SW480 (cell line): ENCODE data around the gene CTH.
"Not testable (repeated sequence)": the region's sequence is repeated elsewhere in the genome, so short reads cannot be mapped to it uniquely, and the experiment has no call there.

Source experiments
- DNase-seq: peaks from one replicate; pipeline ENCODE4 v3.0.0-alpha.2; 2016; ENCODE audit warnings: low spot score

The CTH gene

GRCh38 chr1:70410604-70411359, at the start of gene CTH:
TSS of gene CTH (plus strand) at chr1:70411268. CDS start at chr1:70411416, 148 bp downstream.
- peak; percentile 95 for DNase-seq

GRCh38 chr1:70361727-70362398, 49.2 kb upstream of the CTH start:
- DNase-seq: no peak

- DNase-seq: no peak
Measured at GRCh38 chr1:70364439-70364838, 46.6 kb upstream of the CTH start.

- DNase-seq: not testable (repeated sequence)
Measured at GRCh38 chr1:70366425-70366952, 44.6 kb upstream of the CTH start.

GRCh38 chr1:70366997-70367396, 44.1 kb upstream of the CTH start:
- peak; percentile 52 for DNase-seq

GRCh38 chr1:70367397-70367796, 43.7 kb upstream of the CTH start:
- not testable (repeated sequence) for DNase-seq

- not testable (repeated sequence) for DNase-seq
Measured at GRCh38 chr1:70371586-70371985, 39.5 kb upstream of the CTH start.

GRCh38 chr1:70372426-70372825, 38.6 kb upstream of the CTH start:
- DNase-seq: no peak

- not testable (repeated sequence) for DNase-seq
Measured at GRCh38 chr1:70373580-70373979, 37.5 kb upstream of the CTH start.

- no peak for DNase-seq
Measured at GRCh38 chr1:70376196-70376595, 34.9 kb upstream of the CTH start.

GRCh38 chr1:70382682-70383081, 28.4 kb upstream of the CTH start:
- DNase-seq: no peak

GRCh38 chr1:70383483-70383882, 27.6 kb upstream of the CTH start:
- DNase-seq: no peak

GRCh38 chr1:70384542-70384941, 26.5 kb upstream of the CTH start:
- DNase-seq: no peak

GRCh38 chr1:70385477-70385876, 25.6 kb upstream of the CTH start:
- no peak for DNase-seq

- no peak for DNase-seq
Measured at GRCh38 chr1:70386121-70386520, 24.9 kb upstream of the CTH start.

GRCh38 chr1:70387507-70387906, 23.6 kb upstream of the CTH start:
- no peak for DNase-seq

- DNase-seq: no peak
Measured at GRCh38 chr1:70392626-70393025, 18.4 kb upstream of the CTH start.

GRCh38 chr1:70396607-70397006, 14.5 kb upstream of the CTH start:
- DNase-seq: no peak

- DNase-seq: no peak
Measured at GRCh38 chr1:70397013-70397412, 14.1 kb upstream of the CTH start.

GRCh38 chr1:70400335-70400734, 10.7 kb upstream of the CTH start:
- DNase-seq: no peak

GRCh38 chr1:70401974-70402373, 9.1 kb upstream of the CTH start:
- DNase-seq: no peak

- no peak for DNase-seq
Measured at GRCh38 chr1:70403759-70404158, 7.3 kb upstream of the CTH start.

- DNase-seq: no peak
Measured at GRCh38 chr1:70405780-70406416, 5.2 kb upstream of the CTH start.
